Middle frontal gyrus (tissue), 1 donor: Measurements from ENCODE around the gene RAD51D.
"Not testable (repeated sequence)": the region's sequence is repeated elsewhere in the genome, so short reads cannot be mapped to it uniquely, and the experiment has no call there.

Experiments used
- DNase-seq: peaks from one replicate; pipeline ENCODE4 v3.0.0-alpha.2; 2015; ENCODE audit warnings: low spot score; ENCODE audit errors: extremely low spot score

The RAD51D gene

DNA sequence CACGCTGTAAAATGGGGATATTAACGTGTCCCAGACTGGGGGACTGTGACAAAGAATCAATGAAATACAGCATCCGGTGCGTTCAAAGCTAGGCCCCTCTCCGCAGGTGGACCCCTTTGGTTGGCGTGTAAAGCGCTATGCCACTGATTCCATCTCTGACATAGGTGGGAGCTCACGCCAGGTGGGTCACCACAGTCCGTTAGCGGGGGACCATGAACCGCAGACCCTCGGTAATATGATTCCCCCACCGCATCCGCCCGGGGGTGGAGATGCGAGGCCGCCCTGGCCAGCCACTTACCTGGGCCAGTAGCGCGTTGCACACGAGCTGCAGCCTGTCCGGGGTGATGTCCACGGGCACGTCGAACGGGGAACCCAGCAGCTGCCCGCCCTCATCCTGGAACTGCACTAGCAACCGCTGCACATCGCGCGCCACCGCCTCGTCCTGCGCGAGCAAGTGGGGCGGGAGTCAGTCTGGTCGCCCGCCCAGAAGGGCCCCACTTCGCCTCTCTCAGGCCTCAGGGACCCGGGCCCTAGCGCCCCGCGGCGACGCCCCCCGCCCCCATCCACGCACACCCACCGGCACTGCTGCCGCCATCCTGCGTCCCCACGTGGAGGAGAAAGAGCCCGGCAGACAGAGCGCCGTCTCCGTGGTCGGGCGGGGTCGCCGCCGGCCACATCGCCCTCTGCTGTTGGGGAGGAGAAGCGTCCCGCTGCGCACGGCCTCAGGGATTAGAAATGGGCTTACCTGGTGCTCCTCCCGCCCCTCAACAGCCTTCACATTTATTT, 22.2 kb upstream of the RAD51D start, which contains the start of gene NLE1:
TSS of gene NLE1 (minus strand) at position 623 of the 786 bp plus-strand sequence. CDS start at position 595, 28 bp downstream.
- peak; percentile 51 for DNase-seq

DNA sequence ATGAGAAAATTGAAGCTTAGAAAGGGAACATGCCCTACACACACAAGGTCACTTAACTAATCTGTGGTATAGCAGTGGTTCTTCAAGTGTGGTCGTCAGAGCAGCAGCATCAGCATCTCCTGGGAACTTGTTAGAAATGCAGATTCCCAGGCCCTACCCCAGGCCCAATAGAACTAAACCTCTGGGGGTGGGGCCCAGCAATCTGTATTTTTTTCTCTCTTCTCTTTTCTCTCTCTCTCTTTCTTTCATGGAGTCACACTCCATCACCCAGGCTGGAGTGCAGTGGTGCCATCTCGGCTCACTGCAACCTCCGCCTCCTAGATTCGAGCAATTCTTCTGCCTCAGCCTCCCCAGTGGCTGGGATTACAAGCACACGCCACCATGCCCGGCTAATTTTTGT, 18.6 kb upstream of the RAD51D start:
- no peak for DNase-seq

DNA sequence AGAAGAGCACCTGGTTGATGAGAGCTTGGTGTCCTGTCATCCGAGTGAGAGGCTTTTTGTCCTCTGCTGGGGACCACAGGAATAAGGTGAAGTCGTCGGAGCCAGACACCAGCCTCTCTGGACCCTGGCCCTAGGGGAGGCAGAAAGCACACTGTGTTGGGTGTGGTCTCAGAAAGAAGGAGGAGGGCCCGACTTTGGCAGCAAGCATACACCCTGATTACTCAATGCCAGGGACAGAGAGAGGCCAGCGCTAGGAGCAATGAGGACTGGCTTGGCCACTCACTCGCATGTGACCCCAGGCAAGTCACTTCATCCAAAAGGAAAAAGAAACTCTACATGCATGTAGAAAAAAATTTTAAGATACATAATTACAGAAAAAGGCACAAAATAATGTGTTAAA, 15.7 kb upstream of the RAD51D start:
- DNase-seq, result no peak

DNA sequence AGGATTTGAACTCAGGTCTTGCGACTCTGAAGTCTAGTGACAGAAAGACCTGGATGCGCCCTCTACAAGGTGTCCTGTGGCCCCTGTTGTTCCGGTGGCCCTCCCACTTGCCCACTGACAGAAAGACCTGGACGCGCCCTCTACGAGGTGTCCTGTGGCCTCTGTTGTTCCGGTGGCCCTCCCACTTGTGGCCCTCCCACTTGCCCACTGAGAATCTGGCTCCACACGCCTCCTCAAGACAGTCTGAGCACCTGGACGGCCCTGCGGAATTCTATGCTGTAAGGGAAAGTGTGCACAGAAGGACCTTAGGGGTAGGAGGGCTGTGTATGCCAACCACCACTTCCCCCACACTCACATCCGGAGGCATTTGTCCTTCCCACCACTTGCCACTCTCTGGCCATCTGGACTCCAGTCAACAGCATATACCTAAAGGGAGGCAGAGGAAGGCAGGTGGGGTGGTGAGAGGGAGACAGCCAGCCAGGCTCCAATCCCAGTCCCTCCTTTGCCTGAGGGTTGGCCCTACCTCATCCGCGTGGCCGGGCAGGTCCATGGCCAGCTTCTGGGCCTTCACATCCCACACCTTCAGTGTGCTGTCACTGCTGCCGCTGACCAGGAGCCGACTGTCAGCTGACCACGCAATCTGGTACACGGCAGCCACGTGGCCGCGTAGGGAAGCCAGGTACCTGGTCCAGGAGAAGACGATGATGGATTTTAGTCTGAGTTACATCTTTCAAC, 13.3 kb upstream of the RAD51D start:
- no peak for DNase-seq

DNA sequence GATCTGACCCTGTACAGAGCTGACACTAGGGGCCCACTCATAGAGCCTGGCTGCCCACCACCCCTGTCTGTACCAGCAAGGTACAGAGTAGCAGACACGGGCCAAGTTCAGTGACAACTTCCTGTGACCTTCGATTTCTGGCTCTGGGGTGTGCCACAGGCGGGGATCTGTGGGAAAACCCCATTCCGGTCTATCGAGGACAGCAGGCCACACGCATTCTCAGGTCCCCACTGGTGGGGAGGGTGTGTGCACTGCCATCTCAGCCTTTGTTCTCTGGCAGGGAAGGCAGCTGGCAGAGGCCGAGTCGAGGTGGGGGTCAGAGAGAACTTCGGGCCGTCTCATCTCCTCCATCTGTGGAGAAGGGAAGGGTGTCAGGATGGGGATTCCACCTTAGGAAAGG, 12.4 kb upstream of the RAD51D start:
- no peak for DNase-seq

DNA sequence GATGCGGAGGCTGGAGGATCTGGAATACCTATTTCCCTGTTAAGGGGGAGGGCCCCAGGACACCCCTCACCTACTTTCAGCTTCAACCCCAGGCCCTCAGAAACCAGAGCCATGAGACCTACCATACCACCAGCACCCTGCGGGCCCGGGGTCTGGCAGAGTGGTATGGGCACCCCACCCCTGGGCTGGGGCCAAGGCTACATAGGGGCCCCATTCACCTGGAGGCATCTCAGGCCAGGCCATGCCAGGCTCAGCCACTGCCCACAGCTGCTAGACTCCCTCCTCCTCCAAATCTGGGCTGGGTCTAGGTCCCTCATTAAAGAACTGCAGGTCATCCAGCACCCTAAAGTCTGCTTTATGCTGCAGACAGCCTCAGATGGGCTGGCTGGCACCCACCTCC, 10.7 kb upstream of the RAD51D start:
- no peak for DNase-seq

DNA sequence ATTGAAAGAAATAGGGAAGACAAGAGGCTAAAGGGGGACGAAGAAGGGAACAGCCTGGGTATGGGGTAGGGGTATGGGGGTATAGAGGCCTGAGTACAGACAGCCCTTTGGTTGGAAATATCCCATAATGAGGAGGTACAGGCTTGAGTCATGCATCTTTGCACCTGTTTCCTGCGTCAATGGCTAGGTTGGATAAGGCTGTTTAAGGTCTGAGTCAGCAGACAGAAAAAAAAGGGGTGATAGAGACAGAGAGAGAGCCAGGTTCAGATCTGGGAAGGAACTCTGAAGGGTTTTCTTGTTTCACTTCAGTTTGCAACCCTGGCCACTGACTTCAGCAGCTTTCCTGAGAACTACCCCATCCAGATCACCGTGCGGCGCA, 10.3 kb upstream of the RAD51D start:
- DNase-seq, result no peak

DNA sequence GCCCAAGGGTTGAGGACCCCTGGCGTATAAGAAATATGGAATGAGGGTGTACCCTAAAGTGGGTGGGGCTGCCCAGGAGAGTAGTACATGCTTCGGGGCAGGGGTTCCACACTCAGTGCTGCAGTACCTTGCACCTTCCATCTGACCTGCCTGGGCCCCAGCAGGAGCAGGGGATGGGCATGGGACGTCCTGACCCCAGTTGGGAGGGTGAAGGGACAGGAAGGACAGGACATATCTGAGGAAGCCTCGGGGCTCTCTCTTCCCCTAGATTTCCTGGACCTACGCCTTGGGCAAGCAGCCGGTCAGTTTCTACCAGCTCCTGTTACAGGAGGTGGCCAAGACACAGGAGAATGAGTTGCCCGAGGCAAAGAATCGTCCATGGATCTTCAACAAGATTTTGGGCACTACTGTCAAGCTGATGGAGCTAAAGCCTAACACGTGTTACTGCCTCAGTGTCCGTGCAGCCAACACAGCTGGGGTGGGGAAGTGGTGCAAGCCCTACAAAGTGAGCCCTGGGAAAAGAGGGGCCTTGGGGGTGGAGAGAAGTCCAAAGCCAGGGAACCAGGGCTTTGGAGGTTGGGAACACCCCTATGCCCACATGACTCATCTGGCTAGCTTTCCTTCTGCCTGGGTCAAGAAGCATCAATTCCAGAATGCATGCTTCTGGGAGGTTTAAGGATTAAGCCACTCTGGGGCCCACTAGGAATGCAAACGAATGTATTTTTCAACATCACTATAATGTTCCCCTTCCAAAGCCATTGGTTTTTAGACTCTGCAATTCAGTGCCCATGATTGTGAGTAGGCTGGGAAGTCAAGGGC, 9.7 kb upstream of the RAD51D start:
- DNase-seq, result no peak

DNA sequence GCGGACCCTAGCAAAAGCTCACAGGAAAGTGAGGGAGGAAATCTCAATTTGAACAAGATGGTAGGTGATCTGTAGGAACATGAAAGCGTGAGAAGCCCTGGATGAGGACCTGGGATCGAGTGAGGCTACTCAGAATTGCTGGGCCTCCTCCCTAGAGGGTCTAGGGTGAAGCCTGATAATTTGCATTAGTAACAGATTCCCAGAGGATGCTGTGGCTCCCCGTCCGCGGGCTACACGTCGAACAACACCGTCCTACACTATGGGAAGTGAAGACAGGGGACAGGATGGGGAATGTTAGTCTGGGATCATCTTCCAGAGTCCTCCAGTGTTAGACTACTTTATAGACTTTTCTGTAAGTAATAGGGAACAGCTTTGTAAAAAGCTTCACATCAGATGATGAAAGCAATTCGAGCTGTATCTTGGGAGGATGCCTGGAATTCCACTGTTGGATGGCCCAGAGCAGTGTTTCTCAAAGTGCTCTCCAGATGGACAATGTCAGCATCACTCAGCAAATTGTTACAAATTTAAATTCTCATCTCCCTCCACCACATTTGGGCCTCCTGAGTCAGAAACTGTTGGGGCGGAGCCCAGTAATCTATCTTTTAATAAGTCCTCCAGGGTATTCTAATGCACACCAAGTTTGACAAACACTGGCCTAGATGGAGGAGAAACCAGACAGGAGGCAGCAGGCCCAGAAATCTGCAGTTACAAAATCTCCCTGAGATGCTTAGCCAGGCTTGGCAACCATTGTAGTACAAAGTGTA, 8.3 kb upstream of the RAD51D start:
- no peak for DNase-seq

DNA sequence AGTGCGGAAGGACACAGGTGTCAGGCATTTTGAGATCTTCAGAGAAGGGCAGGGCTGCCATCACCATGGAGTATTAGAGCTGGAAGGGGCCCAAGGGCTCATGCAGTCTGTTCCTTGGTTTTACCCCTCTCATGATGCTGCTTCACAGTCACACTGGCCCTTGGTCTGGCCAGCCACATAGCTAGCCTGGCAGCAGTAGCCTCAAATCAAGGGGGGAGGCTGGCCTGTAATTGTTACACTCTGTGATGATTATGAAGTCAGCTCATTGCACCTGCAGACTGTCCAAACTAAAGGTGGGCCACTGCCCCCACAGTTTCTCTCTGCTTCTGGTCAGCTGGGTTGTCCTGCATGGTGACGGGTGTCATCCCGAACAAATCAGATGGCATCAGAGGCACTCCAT, 1.7 kb upstream of the RAD51D start, which contains the start of gene FNDC8:
TSS of gene FNDC8 (plus strand) at position 301 of the 400 bp plus-strand sequence. CDS start at position 380, 79 bp downstream.
- no peak for DNase-seq

DNA sequence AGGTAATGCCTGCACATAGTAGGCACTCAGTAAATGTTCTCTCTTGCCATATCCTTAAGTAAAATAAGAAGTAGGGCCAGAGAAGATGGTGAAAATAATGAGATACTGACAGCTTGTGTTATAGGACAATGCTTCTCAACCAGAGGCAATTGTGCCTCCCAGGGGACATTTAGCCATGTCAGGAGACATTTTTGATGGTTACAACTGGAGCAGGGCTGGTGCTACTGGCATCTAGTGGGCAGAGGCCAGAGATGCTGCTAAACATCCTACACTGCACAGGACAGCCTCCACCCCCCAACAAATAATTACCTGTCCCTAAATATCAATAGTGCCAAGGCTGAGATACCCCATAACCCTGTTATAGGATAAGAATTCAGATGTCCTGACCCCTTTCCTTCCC, 1.7 kb downstream of the RAD51D start:
- DNase-seq, result no peak

DNA sequence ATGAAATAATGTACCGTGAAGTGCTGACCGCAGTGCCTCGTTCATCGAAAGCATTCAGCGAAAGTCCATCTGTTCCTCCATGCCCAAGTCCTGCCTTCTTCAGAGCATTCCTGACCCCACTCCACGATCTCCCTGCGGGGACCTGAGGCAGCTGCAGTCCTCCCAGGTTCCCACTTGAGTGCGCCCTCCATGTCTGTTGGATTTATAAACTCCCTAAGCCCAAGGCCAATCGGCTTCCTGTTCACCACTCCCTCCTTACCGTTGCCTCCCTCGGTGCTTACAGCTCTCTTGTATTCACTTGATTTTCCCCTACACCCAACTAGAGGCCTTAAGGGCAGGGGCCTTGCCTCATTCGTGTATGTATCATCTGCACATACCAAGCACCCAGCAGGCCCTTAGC, 2.8 kb downstream of the RAD51D start:
- no peak for DNase-seq

DNA sequence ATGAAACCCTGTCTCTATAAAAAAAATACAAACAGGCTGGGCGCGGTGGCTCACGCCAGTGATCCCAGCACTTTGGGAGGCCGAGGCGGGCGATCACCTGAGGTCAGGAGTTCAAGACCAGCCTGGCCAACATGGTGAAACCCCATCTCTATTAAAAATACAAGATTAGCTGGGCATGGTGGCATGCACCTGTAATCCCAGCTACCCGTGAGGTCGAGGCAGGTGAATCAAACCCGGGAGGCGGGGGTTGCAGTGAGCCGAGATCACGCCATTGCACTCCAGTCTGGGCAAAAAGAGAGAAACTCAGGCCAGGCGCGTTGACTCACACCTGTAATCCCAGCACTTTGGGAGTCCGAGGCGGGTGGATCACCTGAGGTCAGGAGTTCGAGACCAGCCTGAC, 8.9 kb downstream of the RAD51D start:
- not testable (repeated sequence) for DNase-seq

DNA sequence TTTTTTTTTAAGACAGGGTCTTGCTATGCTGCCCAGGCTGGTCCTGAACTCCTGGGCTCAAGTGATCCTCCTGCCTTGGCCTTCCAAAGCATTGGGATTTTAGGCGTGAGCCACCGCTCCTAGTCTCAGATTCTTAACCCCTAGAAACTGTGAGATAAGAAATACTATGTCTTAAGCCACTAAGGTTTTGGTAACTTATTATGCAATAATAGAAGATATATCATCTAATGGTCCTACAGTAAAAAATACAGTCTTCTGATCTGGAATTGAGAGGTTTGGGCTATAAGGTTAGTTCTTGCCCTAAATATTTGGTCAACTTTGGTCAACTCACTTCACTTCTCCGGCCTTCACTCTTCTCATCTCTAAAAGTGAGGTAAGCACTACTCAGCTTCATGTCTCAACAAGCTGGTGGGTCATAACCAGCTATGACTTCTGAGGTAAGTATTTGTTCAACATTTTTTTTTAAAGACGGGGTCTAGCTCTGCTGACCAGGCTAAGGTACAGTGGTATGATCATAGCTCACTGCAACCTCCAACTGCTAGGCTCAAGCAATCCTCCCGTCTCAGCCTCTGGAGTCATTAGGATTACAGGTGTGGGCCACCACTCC, 14.7 kb downstream of the RAD51D start:
- DNase-seq, result no peak

DNA sequence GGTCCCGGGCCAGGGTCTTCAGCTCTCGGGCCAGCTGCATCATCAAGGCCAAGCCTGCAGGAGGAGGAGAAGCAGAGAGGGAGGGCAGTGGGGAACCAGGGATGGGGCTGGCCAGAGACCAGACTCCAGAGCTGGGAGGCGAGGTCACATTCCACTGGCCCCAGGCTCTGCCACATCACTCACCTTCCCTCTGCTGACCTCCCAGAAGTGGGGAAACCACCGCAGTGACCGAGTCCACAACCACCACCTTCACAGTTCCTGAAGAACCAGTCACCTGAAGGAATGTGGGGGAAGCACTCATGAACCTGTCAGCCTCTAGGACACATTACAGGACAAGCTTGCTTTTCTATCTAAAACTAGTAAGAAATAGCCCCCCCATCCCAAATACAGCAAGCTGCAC, 16.4 kb downstream of the RAD51D start:
- DNase-seq, result no peak

DNA sequence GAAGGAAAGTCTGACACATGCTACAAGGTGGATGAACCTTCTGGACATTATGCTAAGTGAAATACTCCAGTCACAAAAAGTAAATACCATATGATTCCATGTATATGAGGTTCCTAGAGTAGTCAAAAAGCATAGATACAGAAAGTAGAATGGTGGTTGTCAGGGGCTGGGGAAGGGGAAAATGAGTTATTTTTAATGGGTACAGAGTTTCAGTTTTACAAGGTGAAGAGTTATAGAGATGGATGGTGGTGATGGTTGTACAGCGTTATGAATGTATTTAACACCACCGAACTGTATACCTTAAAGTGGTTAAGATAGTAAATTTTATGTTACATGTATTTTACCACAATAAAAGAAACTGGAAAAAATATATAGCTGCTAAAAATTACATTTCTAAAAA, 17.9 kb downstream of the RAD51D start:
- no peak for DNase-seq

DNA sequence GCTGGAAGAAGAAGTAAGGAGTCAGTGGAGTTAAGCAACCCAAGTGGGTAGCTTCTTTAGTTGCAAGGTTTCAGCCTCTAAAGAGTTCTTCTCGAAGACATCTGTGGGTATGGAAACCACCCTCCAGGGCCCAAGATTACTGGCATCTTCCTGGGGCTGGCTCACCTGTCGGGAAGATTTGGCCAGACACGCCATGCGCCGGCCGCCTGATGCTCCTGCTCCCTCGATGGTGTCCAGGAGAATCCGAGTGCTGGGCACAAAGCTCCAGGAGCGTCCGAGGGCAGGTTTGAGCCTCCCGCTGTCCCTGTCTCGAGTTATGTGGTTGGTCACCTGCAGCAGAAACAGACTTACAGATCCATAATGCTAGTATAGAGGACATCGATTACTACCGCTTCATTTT, 18.6 kb downstream of the RAD51D start:
- DNase-seq, result no peak

DNA sequence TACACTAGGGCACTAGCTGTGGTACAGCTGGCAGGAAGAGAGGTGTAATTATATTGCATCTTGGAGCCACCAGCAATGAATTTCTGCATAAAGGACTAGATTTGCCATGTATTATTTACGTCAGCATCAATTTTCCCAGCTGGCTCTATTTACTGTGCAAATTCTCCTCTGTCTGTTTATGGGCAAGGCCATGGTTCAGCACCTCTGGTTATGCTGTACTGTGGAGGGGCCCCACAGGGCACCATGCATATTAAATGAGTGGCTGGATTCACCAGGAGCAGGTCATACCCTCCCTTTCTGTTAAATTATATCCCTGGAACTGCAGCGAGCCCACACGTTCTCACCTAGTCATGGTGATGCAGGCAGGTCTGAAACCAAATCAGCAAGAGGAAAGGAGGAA, 19.8 kb downstream of the RAD51D start:
- DNase-seq, result no peak

DNA sequence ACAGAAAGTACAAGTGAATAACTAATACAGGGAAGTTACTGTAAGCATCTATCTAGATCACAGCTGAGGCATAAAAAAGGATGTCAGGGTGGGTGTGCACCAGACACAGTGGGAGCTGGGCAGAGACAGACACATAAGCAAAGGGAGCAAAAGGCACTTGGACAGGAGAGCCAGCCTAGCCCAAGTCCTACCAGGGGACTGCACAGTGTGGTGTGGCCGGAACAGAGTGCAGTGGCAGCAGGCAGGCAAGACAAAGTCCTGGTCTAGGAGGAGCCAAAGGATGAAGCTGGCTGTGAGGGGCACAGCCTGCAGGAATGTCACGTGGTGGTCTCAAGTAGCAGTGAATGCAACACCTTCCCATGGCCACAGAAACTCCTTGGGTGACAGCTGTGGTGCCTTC, 21.9 kb downstream of the RAD51D start:
- no peak for DNase-seq

DNA sequence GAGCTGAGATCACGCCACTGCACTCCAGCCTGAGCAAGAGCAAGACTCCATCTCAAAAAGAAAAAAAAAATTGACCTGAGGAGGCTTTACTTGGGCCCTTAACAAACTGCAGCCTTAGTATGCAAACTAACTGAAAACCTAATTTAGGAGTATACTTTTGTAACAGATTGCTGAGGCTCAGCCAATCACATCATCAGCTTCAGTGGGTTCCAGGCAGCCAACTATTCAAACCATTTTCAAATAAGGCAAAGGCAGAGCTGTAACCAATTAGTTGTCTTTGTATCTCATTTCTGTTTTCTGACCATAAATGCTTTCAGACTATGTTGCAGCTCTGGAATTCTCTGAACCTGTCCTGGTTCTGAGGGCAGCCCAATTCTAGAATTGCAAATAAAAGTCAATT, 23.9 kb downstream of the RAD51D start:
- no peak for DNase-seq

DNA sequence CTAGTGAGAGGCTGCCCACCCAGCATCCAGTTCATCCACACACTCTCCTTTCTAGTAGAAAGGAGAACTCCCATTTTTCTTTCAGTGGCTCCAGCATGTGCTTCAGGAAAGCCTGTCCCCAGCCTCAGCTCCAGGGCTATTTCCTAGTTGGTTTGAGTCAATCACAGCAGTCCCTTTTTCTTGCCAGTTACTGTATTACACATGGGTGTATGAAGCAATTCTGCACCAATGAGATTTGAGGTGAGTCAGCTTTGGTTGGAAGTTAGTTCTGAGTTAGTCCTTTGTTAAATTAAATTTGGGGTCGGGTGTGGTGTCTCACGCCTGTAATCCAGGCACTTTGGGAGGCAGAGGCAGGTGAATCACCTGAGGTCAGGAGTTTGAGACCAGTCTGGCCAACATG, 24.8 kb downstream of the RAD51D start:
- DNase-seq, result no peak
